Activated naive CD4-positive, alpha-beta T cell treated with anti-CD3 and anti-CD28 coated beads, Interleukin-2, amount 10 ng/mL, durations not matched to agents 7 days and 5 days (primary cell): ENCODE data around the gene NPTX1.

Experiments used
- CTCF ChIA-PET: fragments of 350-600 bp; sonication (Branson Sonifier 250); formaldehyde crosslinking; loops from one replicate; lab custom pipeline; 2021; ENCODE audit warnings: antibody characterized with exemption; lab: Charles Lee
- DNase-seq: peaks from one replicate; pipeline ENCODE4 v3.0.0-alpha.2; 2020
- H3K27ac Mint-ChIP-seq: one replicate; pipeline ENCODE4 v1.8.0; 2021; ENCODE audit warnings: mild to moderate bottlenecking, moderate library complexity, mixed read lengths
- H3K27me3 Mint-ChIP-seq: one replicate; pipeline ENCODE4 v1.8.0; 2021; ENCODE audit warnings: mild to moderate bottlenecking, mixed read lengths
- H3K36me3 Mint-ChIP-seq: one replicate; pipeline ENCODE4 v1.8.0; 2021; ENCODE audit warnings: mixed read lengths
- H3K4me1 Mint-ChIP-seq: one replicate; pipeline ENCODE4 v1.8.0; 2021; ENCODE audit warnings: mixed read lengths
- H3K4me3 Mint-ChIP-seq: one replicate; pipeline ENCODE4 v1.8.0; 2021; ENCODE audit warnings: mild to moderate bottlenecking, moderate library complexity, mixed read lengths
- H3K9me3 Mint-ChIP-seq: one replicate; pipeline ENCODE4 v1.8.0; 2021; ENCODE audit warnings: mixed read lengths

Gene NPTX1

DNA sequence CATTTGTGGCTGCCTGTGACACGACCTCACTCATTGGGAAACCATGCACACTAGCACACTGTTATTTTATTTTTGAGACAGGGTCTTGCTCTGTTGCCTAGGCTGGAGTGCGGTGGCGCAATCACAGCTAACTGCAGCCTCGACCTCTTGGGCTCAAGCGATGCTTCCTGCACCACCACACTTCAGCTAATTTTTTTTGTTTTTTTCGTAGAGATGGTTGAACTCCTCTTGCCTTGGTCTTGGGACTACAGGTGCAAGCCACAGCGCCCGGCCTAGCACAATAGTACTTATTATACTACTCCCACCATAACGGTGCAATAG is 2.8 kb upstream of the NPTX1 start:
- no peak overlapping the region for H3K27ac Mint-ChIP-seq
- H3K4me1 Mint-ChIP-seq = peaks cover 20% of the 10 kb centered on the region
- no peak for DNase-seq
- CTCF ChIA-PET = interaction anchor here (0.9 to 1.4 kb wide), 2 partner anchors 95 to 500 kb away, joined by 3 read pairs; no protein-coding TSS in a partner anchor
- H3K36me3 Mint-ChIP-seq = peaks cover 5% of the 10 kb centered on the region
- H3K9me3 Mint-ChIP-seq = no peaks in the 10 kb centered on the region
- H3K27me3 Mint-ChIP-seq = peaks cover 96% of the 10 kb centered on the region
- peak overlapping the region; percentile 13 for H3K4me3 Mint-ChIP-seq

DNA sequence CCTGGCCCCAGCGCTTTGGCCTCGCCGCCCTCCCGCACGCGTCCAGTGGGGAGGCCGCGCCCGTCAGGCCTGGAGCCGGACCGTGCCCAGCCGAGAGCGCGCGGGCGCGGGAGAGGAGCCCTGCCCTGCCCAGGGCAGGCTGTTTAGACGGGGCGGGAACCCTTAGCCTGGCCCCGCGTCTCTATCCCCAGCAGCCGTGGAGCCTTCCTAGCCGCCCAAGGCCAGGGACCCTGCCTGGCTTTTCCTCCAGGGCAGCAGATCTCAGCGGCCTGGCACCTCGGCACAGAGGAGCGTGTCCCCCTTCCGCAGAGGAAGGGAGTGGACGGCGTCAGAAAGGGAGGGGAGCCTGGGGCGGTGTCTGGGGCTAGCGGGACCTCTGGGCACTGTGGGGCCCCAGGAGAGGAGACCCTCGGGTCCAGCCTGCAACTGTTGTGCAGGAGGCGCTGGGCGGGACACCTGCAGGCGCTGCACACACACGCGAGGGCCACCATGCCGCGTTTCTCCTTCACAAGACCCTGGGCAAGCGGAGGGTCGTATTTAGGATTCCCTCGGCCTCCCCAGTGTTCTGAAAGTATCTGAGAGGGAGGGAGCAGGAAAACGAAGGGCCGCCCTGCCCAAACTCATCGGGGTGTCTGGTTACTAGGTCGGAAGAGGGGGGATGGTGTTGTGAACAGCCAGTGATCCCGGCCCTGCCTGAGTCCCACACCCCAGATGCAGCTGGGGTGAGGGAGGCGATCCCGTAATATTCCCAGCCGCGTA is 2.3 kb upstream of the NPTX1 start:
- Mint-ChIP-seq H3K27ac (no peak overlapping the region), H3K36me3 (peaks cover 5% of the 10 kb centered on the region), H3K4me1 (peaks cover 23% of the 10 kb centered on the region), H3K4me3 (peak overlapping the region; percentile 21), H3K27me3 (peaks cover 96% of the 10 kb centered on the region), H3K9me3 (no peaks in the 10 kb centered on the region)
- CTCF ChIA-PET = interaction anchor here (0.9 to 1.4 kb wide), 3 partner anchors 8 to 501 kb away, joined by 3 to 4 read pairs (median 3); no protein-coding TSS in a partner anchor
- no peak for DNase-seq

DNA sequence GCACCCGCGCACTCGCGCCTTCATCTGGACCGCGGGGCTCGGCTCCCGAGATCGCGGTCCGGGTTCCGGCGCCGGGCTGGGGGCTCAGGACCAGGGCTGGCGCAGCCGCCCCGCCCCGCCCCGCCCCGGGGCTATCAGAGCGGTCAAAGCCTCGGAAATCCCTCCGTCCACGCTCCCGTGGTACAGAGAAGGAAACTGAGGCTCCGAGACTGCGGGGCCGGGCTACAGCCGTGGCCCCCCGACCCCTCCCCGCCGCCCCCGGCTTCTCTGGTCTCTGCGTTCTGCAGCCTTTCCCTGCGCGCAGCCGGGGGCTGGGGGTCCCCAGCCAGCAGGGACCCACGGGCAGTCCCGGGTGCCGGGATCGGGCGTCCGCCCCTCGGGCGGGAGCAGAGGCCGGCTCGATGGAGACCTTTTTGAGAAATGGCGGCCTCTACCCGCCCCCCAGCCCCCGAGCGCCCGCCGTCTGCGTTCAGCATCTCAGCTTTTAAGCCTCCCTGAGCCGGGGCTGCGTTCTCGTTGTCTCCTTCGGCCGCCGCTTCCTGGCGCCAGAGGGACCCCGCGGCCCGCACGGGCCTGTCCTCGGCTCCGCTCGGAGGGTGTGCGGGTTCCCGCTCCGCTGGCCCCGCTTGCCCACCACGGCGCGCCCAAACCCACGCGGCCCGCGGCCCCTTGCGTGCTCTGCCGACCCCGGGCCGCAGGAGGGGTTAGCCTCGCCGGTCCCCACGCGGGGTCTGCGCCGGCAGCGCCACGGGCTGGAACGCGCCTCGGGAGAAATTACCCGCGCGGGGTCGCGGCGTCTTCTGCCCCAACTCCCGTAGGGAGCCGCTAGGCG is 1.5 kb upstream of the NPTX1 start:
- H3K36me3 Mint-ChIP-seq = peaks cover 9% of the 10 kb centered on the region
- peak; percentile 66 for DNase-seq
- CTCF ChIA-PET = interaction anchor here (0.8 to 1.3 kb wide), 2 partner anchors 9 to 137 kb away, joined by 3 to 4 read pairs; no protein-coding TSS in a partner anchor
- H3K4me1 Mint-ChIP-seq = peaks cover 30% of the 10 kb centered on the region
- H3K27me3 Mint-ChIP-seq = peaks cover 96% of the 10 kb centered on the region
- H3K9me3 Mint-ChIP-seq = no peaks in the 10 kb centered on the region
- H3K27ac Mint-ChIP-seq = no peak overlapping the region
- H3K4me3 Mint-ChIP-seq = no peak overlapping the region

DNA sequence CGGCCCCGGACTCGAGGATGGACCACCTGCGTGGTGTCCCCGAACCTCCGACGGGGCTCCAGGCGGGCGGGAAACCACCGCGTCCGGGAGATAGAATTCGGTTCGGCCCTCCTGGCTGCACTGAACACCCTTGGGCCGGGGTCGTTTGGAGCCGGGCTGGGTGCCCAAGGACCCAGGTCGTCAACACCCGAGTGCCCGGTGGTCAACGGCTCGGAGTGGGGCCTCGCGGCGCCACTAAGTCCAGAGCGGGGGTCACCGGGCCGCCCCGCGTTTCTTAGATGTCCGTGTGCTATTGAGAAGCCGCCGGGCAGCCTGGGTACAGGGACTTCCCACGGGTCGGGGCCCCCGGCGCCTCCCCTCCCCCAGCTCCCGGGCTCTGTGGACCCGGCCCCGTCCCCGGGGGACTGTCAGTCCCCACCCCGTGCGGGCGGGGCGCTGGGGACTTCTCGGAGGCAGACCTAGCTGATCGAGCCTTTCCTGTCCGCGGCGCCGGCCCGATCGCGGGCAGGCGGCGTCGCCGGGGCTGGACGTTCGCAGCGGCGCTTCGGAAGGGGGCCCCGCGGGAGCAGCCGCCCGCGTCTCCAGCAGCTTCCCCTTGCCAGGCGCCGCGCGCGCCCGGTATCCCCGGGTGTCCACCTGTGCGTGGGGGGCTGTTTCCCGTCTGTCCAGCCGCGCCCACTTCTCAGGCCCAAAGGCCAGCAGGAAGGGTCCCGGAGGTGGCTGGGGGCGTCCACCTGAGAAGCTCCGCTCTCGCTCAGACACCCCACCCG is 655 bp upstream of the NPTX1 start:
- Mint-ChIP-seq H3K27me3 (peaks cover 96% of the 10 kb centered on the region), H3K9me3 (no peaks in the 10 kb centered on the region), H3K36me3 (peaks cover 13% of the 10 kb centered on the region), H3K4me3 (peak overlapping the region; percentile 46), H3K27ac (no peak overlapping the region), H3K4me1 (peaks cover 37% of the 10 kb centered on the region)
- DNase-seq = peak; percentile 39
- CTCF ChIA-PET = interaction anchor here (0.8 to 1.3 kb wide), 2 partner anchors 10 to 138 kb away, joined by 3 to 4 read pairs; no protein-coding TSS in a partner anchor

DNA sequence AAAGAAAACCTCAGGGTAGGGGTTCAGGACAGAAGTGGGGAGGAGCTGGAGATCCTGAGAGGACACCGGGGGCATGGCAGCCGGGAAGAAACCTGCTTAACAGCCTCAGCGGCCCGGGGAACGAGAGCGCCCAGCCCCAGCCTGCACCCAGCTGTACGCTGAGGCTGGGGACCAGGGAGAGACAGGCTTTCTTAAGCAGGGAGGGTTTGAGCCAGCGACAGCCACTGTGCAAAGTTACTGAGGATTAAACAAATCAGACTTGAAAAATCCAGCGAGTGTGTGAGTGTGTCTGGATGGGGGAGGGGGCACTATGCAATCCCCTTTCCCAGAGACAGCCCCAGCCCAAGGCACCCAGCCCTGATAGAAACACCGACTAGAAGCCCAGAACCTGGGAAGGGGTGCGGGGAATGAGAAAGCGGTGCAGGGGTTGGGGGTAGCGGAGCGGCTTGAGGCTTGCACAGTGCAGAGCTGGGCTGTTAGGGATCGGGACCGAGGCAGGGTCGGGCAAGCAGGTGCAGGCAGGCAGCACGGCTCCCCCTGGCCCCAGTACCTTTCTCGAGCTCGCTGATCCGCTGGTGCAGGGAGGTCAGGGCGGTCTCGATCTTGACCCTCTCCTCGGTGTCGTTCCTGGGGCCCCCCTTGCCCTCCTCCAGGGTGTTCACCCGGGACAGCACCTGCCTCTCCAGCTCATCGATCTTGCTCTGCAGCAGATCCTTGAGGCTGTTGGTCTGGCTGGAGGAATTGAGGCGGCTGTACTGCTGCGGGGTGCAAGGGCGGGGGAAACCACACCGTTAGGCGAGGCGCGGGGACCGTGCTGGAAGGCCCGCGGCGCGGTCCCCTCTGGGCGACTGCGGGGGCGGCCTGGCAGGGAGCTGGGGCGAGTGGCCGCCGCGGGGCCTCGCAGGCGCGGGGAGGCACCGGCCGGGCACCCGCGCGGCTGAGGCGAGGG is 1.2 kb downstream of the NPTX1 start:
- Mint-ChIP-seq H3K36me3 (peaks cover 22% of the 10 kb centered on the region), H3K4me3 (peak overlapping the region; percentile 78), H3K4me1 (peaks cover 49% of the 10 kb centered on the region), H3K9me3 (no peaks in the 10 kb centered on the region), H3K27ac (peak overlapping the region; percentile 65), H3K27me3 (peaks cover 96% of the 10 kb centered on the region)
- DNase-seq = peak; percentile 35
- CTCF ChIA-PET = interaction anchor here (0.6 to 1.4 kb wide), 2 partner anchors 48 to 114 kb away, joined by 3 to 5 read pairs; no protein-coding TSS in a partner anchor

DNA sequence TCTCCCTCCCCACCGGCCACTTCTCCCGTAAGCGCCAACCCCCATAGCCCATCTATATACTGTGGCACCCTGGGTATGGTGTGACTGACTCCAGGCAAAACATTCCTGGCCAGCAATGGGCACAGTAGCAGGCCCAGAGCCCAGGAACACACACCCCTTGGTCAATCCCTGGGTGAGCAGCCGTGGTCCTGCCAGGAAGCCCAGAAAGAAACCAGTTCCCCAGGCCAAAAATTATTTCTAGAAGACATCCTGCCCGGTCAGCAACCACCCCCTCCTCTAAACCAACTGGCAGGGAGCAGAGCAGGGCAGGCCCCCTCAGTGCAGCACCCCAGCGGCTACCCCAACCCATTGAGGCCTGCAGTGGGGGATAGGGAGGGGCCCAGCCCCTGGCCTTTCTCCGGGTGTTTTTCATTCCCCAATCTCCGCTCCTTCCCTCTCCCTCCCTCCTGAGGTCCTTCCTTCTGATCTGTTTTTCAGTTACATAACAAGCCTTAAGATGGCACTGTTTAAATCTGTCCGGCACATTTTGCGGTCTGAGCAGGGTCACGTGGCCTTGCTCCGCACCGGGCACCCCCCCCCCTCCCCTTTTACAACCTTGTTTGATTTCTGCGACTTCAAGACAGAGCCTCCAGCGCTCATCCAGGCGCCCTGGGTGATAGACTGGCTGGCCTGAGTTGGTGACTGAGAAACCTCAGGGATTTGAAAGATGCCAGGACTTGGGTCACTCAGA is 2.0 kb downstream of the NPTX1 start:
- H3K27me3 Mint-ChIP-seq = peaks cover 96% of the 10 kb centered on the region
- peaks cover 24% of the 10 kb centered on the region for H3K36me3 Mint-ChIP-seq
- H3K4me1 Mint-ChIP-seq = peaks cover 51% of the 10 kb centered on the region
- peak; percentile 69 for DNase-seq
- CTCF ChIA-PET = interaction anchor here (0.6 to 1.4 kb wide), 2 partner anchors 47 to 113 kb away, joined by 3 to 5 read pairs; no protein-coding TSS in a partner anchor
- H3K27ac Mint-ChIP-seq = peak overlapping the region; percentile 65
- H3K9me3 Mint-ChIP-seq = no peaks in the 10 kb centered on the region
- H3K4me3 Mint-ChIP-seq = peak overlapping the region; percentile 78

DNA sequence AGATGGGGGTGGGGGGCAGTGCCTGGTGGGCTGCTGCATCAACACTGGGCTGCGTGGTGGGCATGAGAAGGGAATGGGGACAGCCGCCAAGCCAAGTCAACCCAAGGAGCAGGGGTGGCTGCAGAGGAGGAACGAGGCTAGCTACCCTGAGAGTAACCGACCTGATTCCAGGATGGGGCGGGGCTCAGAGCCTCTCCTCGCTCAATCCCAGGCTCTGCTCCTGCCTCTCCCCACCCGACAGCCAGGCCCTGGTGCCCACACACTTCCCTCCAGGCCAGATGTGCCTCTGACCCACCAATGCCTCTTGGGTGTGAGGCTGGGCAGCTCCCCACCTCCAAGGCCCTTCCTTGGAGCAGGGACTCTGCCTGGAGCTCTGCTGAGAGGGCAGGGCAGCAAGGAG is 2.7 kb downstream of the NPTX1 start:
- H3K4me3 Mint-ChIP-seq = no peak overlapping the region
- no peaks in the 10 kb centered on the region for H3K9me3 Mint-ChIP-seq
- CTCF ChIA-PET = interaction anchor here (0.8 kb wide), 1 partner anchor 102 kb away, joined by 3 read pairs; no protein-coding TSS in a partner anchor
- no peak for DNase-seq
- peaks cover 30% of the 10 kb centered on the region for H3K36me3 Mint-ChIP-seq
- H3K4me1 Mint-ChIP-seq = peaks cover 49% of the 10 kb centered on the region
- peaks cover 96% of the 10 kb centered on the region for H3K27me3 Mint-ChIP-seq
- H3K27ac Mint-ChIP-seq = no peak overlapping the region

DNA sequence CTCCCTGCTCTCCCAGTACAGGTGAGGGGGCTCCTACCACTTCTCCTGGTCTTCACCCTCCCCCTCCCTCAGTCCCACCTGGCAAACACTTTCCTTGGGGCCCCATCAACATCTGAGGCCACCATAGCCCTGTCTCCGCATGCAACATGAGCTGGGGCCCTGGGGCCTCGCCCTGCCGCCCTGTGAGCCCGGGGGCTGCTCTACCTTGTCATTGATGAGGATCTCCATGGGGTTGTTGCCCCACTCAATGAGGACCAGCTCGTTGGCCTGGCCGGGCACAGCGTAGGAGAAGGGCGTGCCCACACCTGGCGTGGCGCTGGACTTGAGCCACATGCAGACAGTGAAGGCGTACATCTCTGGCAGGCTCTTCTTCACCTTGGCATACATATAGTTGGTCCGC is 3.4 kb downstream of the NPTX1 start:
- CTCF ChIA-PET = interaction anchor here (0.8 kb wide), 1 partner anchor 103 kb away, joined by 3 read pairs; no protein-coding TSS in a partner anchor
- Mint-ChIP-seq H3K36me3 (peaks cover 34% of the 10 kb centered on the region), H3K4me1 (peaks cover 49% of the 10 kb centered on the region), H3K9me3 (no peaks in the 10 kb centered on the region), H3K4me3 (peak overlapping the region; percentile 16), H3K27me3 (peaks cover 96% of the 10 kb centered on the region), H3K27ac (no peak overlapping the region)
- no peak for DNase-seq

DNA sequence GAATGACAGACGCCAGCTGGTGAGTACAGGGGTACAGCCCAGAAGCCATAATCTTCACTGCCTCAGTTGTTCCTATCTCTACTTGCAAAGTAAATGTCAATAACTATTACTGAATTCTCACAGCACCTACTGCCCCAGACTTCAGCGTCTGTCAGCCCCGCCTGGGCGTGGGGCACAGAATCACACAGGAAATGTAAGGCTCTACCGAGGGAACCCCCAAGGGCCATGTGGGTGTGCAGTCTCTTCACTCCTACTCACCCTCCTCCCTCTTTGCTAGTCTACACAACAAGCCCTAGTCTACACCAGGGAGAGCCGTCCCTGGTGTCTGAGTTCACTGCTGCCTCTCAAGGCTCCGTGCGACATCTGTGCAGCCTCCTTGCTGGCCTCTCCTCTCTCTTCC is 4.5 kb downstream of the NPTX1 start:
- DNase-seq = peak; percentile 47
- no peaks in the 10 kb centered on the region for H3K9me3 Mint-ChIP-seq
- peaks cover 36% of the 10 kb centered on the region for H3K36me3 Mint-ChIP-seq
- peaks cover 49% of the 10 kb centered on the region for H3K4me1 Mint-ChIP-seq
- H3K27ac Mint-ChIP-seq = no peak overlapping the region
- no peak overlapping the region for H3K4me3 Mint-ChIP-seq
- CTCF ChIA-PET = no interaction called here
- peaks cover 96% of the 10 kb centered on the region for H3K27me3 Mint-ChIP-seq

DNA sequence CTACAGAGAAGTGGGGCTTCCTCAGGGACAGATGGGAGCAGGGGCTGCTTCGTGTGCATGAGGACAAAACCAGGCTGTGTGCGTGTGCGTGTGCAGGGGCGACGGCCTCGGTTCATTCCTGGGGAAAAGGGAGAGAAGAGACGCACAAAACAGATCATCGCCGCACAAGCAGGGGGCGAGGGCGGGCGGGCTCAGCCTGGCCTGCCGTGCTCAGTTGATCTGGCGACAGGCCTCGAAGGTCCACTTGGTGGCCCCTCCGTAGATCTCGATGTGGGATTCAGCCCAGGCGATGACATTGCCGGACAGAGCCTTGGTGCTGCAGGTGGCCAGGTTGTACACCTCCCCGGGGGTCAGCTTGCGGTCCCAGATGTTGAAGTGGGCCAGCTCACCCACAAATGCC is 5.8 kb downstream of the NPTX1 start:
- Mint-ChIP-seq H3K4me1 (peaks cover 49% of the 10 kb centered on the region), H3K27me3 (peaks cover 93% of the 10 kb centered on the region), H3K9me3 (no peaks in the 10 kb centered on the region), H3K27ac (no peak overlapping the region), H3K36me3 (peaks cover 36% of the 10 kb centered on the region), H3K4me3 (no peak overlapping the region)
- DNase-seq = no peak
- CTCF ChIA-PET = no interaction called here

DNA sequence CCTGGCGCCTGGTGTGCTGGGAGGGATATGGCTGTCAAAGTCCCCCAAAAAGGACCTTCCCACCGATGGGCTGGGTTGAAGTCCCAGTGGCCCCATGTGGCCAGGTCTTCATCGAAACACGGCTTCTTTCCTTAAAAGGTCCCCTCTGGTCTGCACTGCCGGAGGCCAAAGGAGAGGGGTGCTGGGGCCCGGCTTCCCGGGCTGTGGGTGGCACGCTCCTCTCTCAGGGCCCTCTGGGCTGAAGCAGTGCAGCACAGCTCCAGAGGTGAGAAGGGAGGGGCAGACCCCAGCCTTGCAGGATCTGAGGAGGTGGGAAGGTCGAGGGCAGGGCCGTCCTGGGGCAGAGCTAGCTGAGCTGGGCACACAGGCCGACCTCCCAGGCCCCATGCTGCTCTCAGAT is 6.7 kb downstream of the NPTX1 start:
- Mint-ChIP-seq H3K4me1 (peaks cover 39% of the 10 kb centered on the region), H3K27ac (no peak overlapping the region), H3K27me3 (peaks cover 93% of the 10 kb centered on the region), H3K36me3 (peaks cover 34% of the 10 kb centered on the region), H3K9me3 (no peaks in the 10 kb centered on the region), H3K4me3 (no peak overlapping the region)
- CTCF ChIA-PET = no interaction called here
- no peak for DNase-seq

DNA sequence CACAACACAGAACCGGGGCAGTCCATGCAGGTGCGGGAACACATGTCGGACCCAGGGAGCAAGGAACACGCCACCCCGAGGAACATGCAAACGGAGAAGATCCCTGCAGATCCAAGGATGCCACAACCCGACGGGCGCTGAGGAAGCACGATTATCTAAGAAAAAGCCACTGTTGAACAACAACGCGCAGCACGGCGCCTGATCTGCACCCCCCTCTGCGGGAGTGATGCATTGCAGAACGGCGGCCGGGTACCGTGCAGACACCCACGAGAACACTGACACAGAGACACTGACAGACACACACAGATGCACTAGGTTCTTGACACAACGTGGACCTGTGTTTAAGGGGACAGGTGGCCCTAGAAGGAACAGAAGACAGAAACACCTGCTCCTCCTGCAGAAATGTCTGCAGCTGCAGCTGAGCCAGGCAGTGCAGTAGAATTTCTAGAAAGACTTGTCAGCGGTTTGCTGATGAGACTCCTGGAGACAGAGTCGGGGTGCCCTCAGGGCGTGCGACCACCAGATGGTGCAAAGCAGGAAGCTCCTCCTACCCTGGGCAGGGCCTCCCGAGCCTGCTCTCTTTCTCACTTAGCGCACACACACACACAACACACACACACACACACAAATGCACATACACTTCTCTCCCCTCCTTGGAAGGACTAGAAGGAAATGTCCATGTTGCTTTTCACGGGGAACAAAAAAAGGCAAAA is 7.5 kb downstream of the NPTX1 start:
- no peak for DNase-seq
- Mint-ChIP-seq H3K4me3 (no peak overlapping the region), H3K36me3 (peaks cover 32% of the 10 kb centered on the region), H3K27me3 (peaks cover 91% of the 10 kb centered on the region), H3K4me1 (peaks cover 32% of the 10 kb centered on the region), H3K9me3 (no peaks in the 10 kb centered on the region), H3K27ac (no peak overlapping the region)
- CTCF ChIA-PET = no interaction called here
